SK-N-SH (cell line): ENCODE data around the gene EIF4E. TPM values are rescaled to one million over a fixed set of nuclear protein-coding genes. Genes with fewer than 3 reads are reported as not detected.
"Not testable (repeated sequence)": the region's sequence is repeated elsewhere in the genome, so short reads cannot be mapped to it uniquely, and the experiment has no call there.

Experiments
- CTCF ChIA-PET: fragments of 300-600, 350-600 bp; formaldehyde crosslinking; extraction: SDS; loops from one replicate; lab custom pipeline; 2021; lab: Yijun Ruan, JAX
- POLR2A ChIA-PET: fragments of 350-600 bp; sonication (Branson Sonifier 250); formaldehyde crosslinking; extraction: SDS; loops from one replicate; lab custom pipeline; 2020; ENCODE audit warnings: antibody characterized with exemption, inconsistent platforms; lab: Yijun Ruan, JAX
- DNase-seq: peaks from one replicate; pipeline ENCODE4 v3.0.0; 2012
- H2AFZ ChIP-seq: fragments of 200-600 bp; sonication (generic); 2 replicates; pipeline ENCODE4 v1.8.1; 2016; ENCODE audit warnings: antibody characterized with exemption, mild to moderate bottlenecking, low read depth
- H3F3A ChIP-seq: fragments of 200-600 bp; sonication (generic); replicated peaks from 2 replicates; pipeline ENCODE3; 2016; ENCODE audit warnings: antibody characterized with exemption, mild to moderate bottlenecking; ENCODE audit not compliant: insufficient read depth
- H3K27ac ChIP-seq, 2 experiments: fragments of 200-500 bp in 1 of 2; fragments of 200-600 bp in 1 of 2; sonication (Bioruptor generic) in 1 of 2; sonication (generic), shearing (Covaris generic) in 1 of 2; 2 replicates each; pipeline versions ENCODE4 v1.5.1 to v1.6.1; 2014 to 2016; ENCODE audit warnings: low read depth in 2 of 2, inconsistent platforms in 1 of 2, low read length in 1 of 2, mild to moderate bottlenecking in 1 of 2, mixed read lengths in 1 of 2
- H3K27me3 ChIP-seq: fragments of 200-600 bp; sonication (generic), shearing (Covaris generic); 2 replicates; pipeline ENCODE4 v1.6.1; 2016; ENCODE audit warnings: mixed run types; ENCODE audit not compliant: insufficient read depth
- H3K36me3 ChIP-seq, 2 experiments: fragments of 200-500 bp in 1 of 2; fragments of 200-600 bp in 1 of 2; sonication (Bioruptor generic) in 1 of 2; sonication (generic) in 1 of 2; replicated peaks in 1 of 2; 2 replicates each; pipeline versions ENCODE3 to v1.5.1; 2014 to 2016; ENCODE audit warnings: low read length in 1 of 2, mild to moderate bottlenecking in 1 of 2; ENCODE audit not compliant: insufficient read depth in 2 of 2, control insufficient read depth in 1 of 2
- H3K4me1 ChIP-seq, 2 experiments: fragments of 200-500 bp in 1 of 2; fragments of 200-600 bp in 1 of 2; sonication (Bioruptor generic) in 1 of 2; sonication (generic), shearing (Covaris generic) in 1 of 2; 2 replicates each; pipeline versions ENCODE4 v1.5.1 to v1.6.1; 2014 to 2016; ENCODE audit warnings: low read depth in 1 of 2, low read length in 1 of 2, mixed run types in 1 of 2; ENCODE audit not compliant: insufficient read depth in 2 of 2, control insufficient read depth in 1 of 2
- H3K4me2 ChIP-seq: fragments of 200-600 bp; sonication (generic), shearing (Covaris generic); 2 replicates; pipeline ENCODE4 v1.6.1; 2017; ENCODE audit warnings: mixed run types
- H3K4me3 ChIP-seq, 2 experiments: fragments of 200-500 bp in 1 of 2; fragments of 200-600 bp in 1 of 2; sonication (Bioruptor generic) in 1 of 2; sonication (generic), shearing (Covaris generic) in 1 of 2; 2 replicates each; pipeline versions ENCODE4 v1.5.1 to v1.8.1; 2014 to 2016; ENCODE audit warnings: low read depth in 2 of 2, inconsistent platforms in 1 of 2, low read length in 1 of 2, mild to moderate bottlenecking in 1 of 2, mixed read lengths in 1 of 2, moderate library complexity in 1 of 2
- H3K79me2 ChIP-seq: fragments of 200-600 bp; sonication (generic); 2 replicates; pipeline ENCODE4 v1.8.1; 2017; ENCODE audit warnings: mild to moderate bottlenecking; ENCODE audit not compliant: insufficient read depth
- H3K9ac ChIP-seq: fragments of 200-600 bp; sonication (generic); 2 replicates; pipeline ENCODE4 v1.6.1; 2017; ENCODE audit warnings: mixed run types
- H3K9me2 ChIP-seq: fragments of 200-600 bp; sonication (generic); 2 replicates; pipeline ENCODE4 v1.6.1; 2017; ENCODE audit warnings: mixed run types
- H3K9me3 ChIP-seq: fragments of 200-600 bp; sonication (generic); 2 replicates; pipeline ENCODE4 v1.6.1; 2017; ENCODE audit warnings: mixed run types, mild to moderate bottlenecking, moderate library complexity
- H4K20me1 ChIP-seq: fragments of 200-600 bp; sonication (generic); 2 replicates; pipeline ENCODE4 v1.6.1; 2017; ENCODE audit warnings: mild to moderate bottlenecking, mixed run types; ENCODE audit not compliant: insufficient read depth
- FOXM1 ChIP-seq: IDR thresholded peaks from 2 replicates; pipeline ENCODE4 v1.4.0; 2012; ENCODE audit warnings: low read depth, mild to moderate bottlenecking
- GATA2 ChIP-seq: sonication (generic); formaldehyde crosslinking; IDR thresholded peaks from 2 replicates; pipeline ENCODE4 v1.5.0; 2020; ENCODE audit warnings: mild to moderate bottlenecking, missing genetic modification reagents
- MEF2A ChIP-seq: IDR thresholded peaks from 2 replicates; pipeline ENCODE4 v1.4.0; 2012; ENCODE audit warnings: low read depth, borderline replicate concordance
- NRF1 ChIP-seq: IDR thresholded peaks from 2 replicates; pipeline ENCODE4 v1.6.1; 2012; ENCODE audit warnings: low read depth, mild to moderate bottlenecking, low read length
- POLR2AphosphoS5 ChIP-seq: IDR thresholded peaks from 2 replicates; pipeline ENCODE4 v1.6.1; 2012; ENCODE audit warnings: low read depth, low read length
- REST ChIP-seq: IDR thresholded peaks from 2 replicates; pipeline ENCODE4 v1.6.1; 2012; ENCODE audit warnings: mild to moderate bottlenecking, low read depth, low read length, moderate library complexity
- RFX5 ChIP-seq: IDR thresholded peaks from 2 replicates; pipeline ENCODE4 v1.6.1; 2012; ENCODE audit warnings: mild to moderate bottlenecking, improper control_type of control experiment, low read length
- RXRA ChIP-seq: IDR thresholded peaks from 2 replicates; pipeline ENCODE4 v1.4.0; 2012; ENCODE audit warnings: low read depth, mild to moderate bottlenecking, borderline replicate concordance
- YY1 ChIP-seq: IDR thresholded peaks from 2 replicates; pipeline ENCODE4 v1.4.0; 2012; ENCODE audit warnings: low read depth, mild to moderate bottlenecking
- WGBS: methylation state at CpG from one replicate; pipeline ENCODE4 v1.1.6; 2017; ENCODE audit warnings: low lambda C conversion rate; 5-methylcytosine and 5-hydroxymethylcytosine counted together
- polyA plus RNA-seq, 3 experiments: library from polyadenylated mRNA; depleted of rRNA; stranded (reverse); fragments of >200 nt; gene quantifications; 2 replicates each; pipeline ENCODE4 v1.2.3, GENCODE V29; 2012
- TF ChIP-seq, protein P1 (sequence below): IDR thresholded peaks from 2 replicates; pipeline ENCODE4; 2012
- TF ChIP-seq, protein P2 (sequence below): fragments of 200-600 bp; sonication (generic); IDR thresholded peaks from 2 replicates; pipeline ENCODE4 v1.6.1; 2017; ENCODE audit warnings: antibody characterized with exemption, mild to moderate bottlenecking, moderate library complexity

The EIF4E gene
- polyA plus RNA-seq, 1 of the 3 experiments (the other 2 are of a cell fraction): 59.8 TPM

- TF ChIP-seq, protein P1, sequence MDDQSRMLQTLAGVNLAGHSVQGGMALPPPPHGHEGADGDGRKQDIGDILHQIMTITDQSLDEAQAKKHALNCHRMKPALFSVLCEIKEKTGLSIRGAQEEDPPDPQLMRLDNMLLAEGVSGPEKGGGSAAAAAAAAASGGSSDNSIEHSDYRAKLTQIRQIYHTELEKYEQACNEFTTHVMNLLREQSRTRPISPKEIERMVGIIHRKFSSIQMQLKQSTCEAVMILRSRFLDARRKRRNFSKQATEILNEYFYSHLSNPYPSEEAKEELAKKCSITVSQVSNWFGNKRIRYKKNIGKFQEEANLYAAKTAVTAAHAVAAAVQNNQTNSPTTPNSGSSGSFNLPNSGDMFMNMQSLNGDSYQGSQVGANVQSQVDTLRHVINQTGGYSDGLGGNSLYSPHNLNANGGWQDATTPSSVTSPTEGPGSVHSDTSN: no peak
- TF ChIP-seq RFX5: no peak
Measured at GRCh38 chr4:98887145-98887544, 41.8 kb downstream of the EIF4E start (continued).

- H2AFZ ChIP-seq, H3K9me2 ChIP-seq, DNase-seq, POLR2A ChIA-PET, H3K9ac ChIP-seq, H3K27me3 ChIP-seq, H3K27ac ChIP-seq, H3K9me3 ChIP-seq, H3K4me3 ChIP-seq, H4K20me1 ChIP-seq, H3K4me1 ChIP-seq, H3K4me2 ChIP-seq: not testable (repeated sequence)
- 96% methylated on average over 2 of the region's 2 CpGs for WGBS
- peaks cover 18% of the 10 kb centered on the region for H3F3A ChIP-seq
- CTCF ChIA-PET: interaction anchor here (1.2 kb wide), 1 partner anchor 419 kb away, joined by 3 read pairs; no protein-coding TSS in a partner anchor
- H3K79me2 ChIP-seq: peaks cover 66% of the 10 kb centered on the region
- H3K36me3 ChIP-seq: peaks cover 66 to 73% of the 10 kb centered on the region in 2 experiments
Measured at GRCh38 chr4:98886382-98886781, 42.6 kb downstream of the EIF4E start.

- H3K27ac ChIP-seq, H3K9ac ChIP-seq, H4K20me1 ChIP-seq, H3K4me1 ChIP-seq, H3K9me3 ChIP-seq, POLR2A ChIA-PET, H3K9me2 ChIP-seq, DNase-seq, H2AFZ ChIP-seq, H3K4me2 ChIP-seq, CTCF ChIA-PET, H3K4me3 ChIP-seq, H3K27me3 ChIP-seq, H3F3A ChIP-seq: not testable (repeated sequence)
- Histone ChIP-seq H3K79me2 (peaks cover 25% of the 10 kb centered on the region), H3K36me3 (peaks cover 48 to 58% of the 10 kb centered on the region in 2 experiments)
- 100% methylated on average over 3 of the region's 4 CpGs for WGBS
Measured at GRCh38 chr4:98880884-98881283, 48.0 kb downstream of the EIF4E start.

DNA sequence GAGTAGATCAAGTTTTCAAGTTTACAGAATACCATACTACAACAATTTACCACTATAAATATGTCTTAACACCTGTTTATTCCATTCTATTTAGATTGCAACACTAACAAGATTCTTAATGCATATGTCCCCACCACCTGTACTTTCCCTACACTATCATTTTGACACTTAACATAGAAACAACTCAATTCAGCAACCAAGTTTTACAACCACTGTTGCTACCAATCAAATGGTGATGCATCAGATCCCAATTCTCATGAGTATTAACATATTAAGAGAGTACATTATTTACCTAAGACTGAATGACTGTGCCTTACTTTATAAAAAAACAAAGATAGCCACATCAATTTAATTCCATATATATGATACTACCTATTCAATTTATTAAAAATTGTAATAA, 49.4 kb downstream of the EIF4E start:
- POLR2A ChIA-PET: no interaction called here
- peaks cover 37 to 45% of the 10 kb centered on the region in 2 experiments for H3K36me3 ChIP-seq
- no peaks in the 10 kb centered on the region for H3K9me3 ChIP-seq
- H3K9me2 ChIP-seq: no peaks in the 10 kb centered on the region
- no peak for TF ChIP-seq MEF2A
- no peak for TF ChIP-seq REST
- TF ChIP-seq, protein P2, sequence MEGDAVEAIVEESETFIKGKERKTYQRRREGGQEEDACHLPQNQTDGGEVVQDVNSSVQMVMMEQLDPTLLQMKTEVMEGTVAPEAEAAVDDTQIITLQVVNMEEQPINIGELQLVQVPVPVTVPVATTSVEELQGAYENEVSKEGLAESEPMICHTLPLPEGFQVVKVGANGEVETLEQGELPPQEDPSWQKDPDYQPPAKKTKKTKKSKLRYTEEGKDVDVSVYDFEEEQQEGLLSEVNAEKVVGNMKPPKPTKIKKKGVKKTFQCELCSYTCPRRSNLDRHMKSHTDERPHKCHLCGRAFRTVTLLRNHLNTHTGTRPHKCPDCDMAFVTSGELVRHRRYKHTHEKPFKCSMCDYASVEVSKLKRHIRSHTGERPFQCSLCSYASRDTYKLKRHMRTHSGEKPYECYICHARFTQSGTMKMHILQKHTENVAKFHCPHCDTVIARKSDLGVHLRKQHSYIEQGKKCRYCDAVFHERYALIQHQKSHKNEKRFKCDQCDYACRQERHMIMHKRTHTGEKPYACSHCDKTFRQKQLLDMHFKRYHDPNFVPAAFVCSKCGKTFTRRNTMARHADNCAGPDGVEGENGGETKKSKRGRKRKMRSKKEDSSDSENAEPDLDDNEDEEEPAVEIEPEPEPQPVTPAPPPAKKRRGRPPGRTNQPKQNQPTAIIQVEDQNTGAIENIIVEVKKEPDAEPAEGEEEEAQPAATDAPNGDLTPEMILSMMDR: no peak
- no peak for TF ChIP-seq POLR2AphosphoS5
- no peak for TF ChIP-seq NRF1
- TF ChIP-seq YY1: no peak
- no peak for TF ChIP-seq FOXM1
- TF ChIP-seq RXRA: no peak
- TF ChIP-seq GATA2 (CRISPR knock-in tag): no peak
- no peak overlapping the region for H2AFZ ChIP-seq
- peaks cover 6% of the 10 kb centered on the region for H3F3A ChIP-seq
- H4K20me1 ChIP-seq: no peaks in the 10 kb centered on the region; the same call in 1 of the 2 replicates
- DNase-seq: no peak
- H3K27me3 ChIP-seq: no peaks in the 10 kb centered on the region
- H3K4me1 ChIP-seq: no peaks in the 10 kb centered on the region
- H3K79me2 ChIP-seq: peaks cover 13% of the 10 kb centered on the region; the same call in 1 of the 2 replicates
- no peak overlapping the region for H3K4me3 ChIP-seq
- CTCF ChIA-PET: no interaction called here
- no peak overlapping the region for H3K9ac ChIP-seq
- H3K4me2 ChIP-seq: no peak overlapping the region
- H3K27ac ChIP-seq: no peak overlapping the region
